ENCODE results near the gene THBS4.

Gene THBS4

GRCh38 chr5:80025069-80025468 is 10.1 kb upstream of the THBS4 start:
- WGBS = 93% methylated on average over 1 of the region's 2 CpGs
- Histone ChIP-seq H3K27me3 (ENCODE audit: insufficient read depth, low read length) (no peaks in the 10 kb centered on the region), H3K9ac (ENCODE audit: low read depth, low read length) (no peak overlapping the region), H3K36me3 (ENCODE audit: insufficient read depth, low read length) (no peaks in the 10 kb centered on the region), H3K27ac (ENCODE audit: low read depth, low read length) (no peak overlapping the region), H3K4me1 (ENCODE audit: insufficient read depth, low read length) (no peaks in the 10 kb centered on the region), H3K4me3 (ENCODE audit: low read length) (no peak overlapping the region), H3K9me3 (ENCODE audit: insufficient read depth, low read depth, low read length) (no peaks in the 10 kb centered on the region)

- no peaks in the 10 kb centered on the region for H3K36me3 ChIP-seq (ENCODE audit: insufficient read depth, low read length)
- H3K4me3 ChIP-seq (ENCODE audit: low read length) = no peak overlapping the region
- no peak overlapping the region for H3K9ac ChIP-seq (ENCODE audit: low read depth, low read length)
- 0 out of 2 replicates have a peak, but pooled peaks cover 2% of the 10 kb centered on the region for H3K27me3 ChIP-seq (ENCODE audit: insufficient read depth, low read length)
- no peaks in the 10 kb centered on the region for H3K4me1 ChIP-seq (ENCODE audit: insufficient read depth, low read length)
- no peak overlapping the region for H3K27ac ChIP-seq (ENCODE audit: low read depth, low read length)
- H3K9me3 ChIP-seq (ENCODE audit: insufficient read depth, low read depth, low read length) = no peaks in the 10 kb centered on the region
These were observed 8.3 kb upstream of the THBS4 start for GRCh38 chr5:80026841-80027240.

DNA sequence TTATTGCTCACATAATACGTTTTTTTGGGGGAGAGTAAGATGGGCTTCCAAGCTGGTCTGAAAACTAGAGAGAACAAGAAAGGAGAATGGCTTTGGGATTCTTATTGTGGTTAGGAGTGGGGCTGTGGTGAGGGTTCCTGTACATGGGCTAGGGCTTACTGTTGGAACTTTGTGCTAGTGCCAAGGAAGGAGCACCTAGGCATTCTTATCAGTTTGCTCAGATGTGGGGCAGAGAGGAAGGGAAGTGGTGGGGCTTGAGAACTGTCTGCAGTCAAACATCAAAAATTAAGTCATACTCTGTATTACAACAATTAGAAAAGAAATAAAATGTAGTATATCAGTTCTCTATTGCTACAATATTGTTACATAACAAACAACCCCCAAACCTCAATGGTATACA is 4.0 kb upstream of the THBS4 start:
- H3K9me3 ChIP-seq (ENCODE audit: insufficient read depth, low read depth, low read length) = no peaks in the 10 kb centered on the region
- WGBS = 89% methylated on average over 1 of the region's 1 CpG
- H3K27ac ChIP-seq (ENCODE audit: low read depth, low read length) = no peak overlapping the region
- H3K4me3 ChIP-seq (ENCODE audit: low read length) = no peak overlapping the region
- H3K9ac ChIP-seq (ENCODE audit: low read depth, low read length) = no peak overlapping the region
- no peaks in the 10 kb centered on the region for H3K36me3 ChIP-seq (ENCODE audit: insufficient read depth, low read length)
- no peaks in the 10 kb centered on the region for H3K4me1 ChIP-seq (ENCODE audit: insufficient read depth, low read length)
- peaks cover 42% of the 10 kb centered on the region for H3K27me3 ChIP-seq (ENCODE audit: insufficient read depth, low read length)

GRCh38 chr5:80033513-80033912 is 1.6 kb upstream of the THBS4 start:
- H3K4me1 ChIP-seq (ENCODE audit: insufficient read depth, low read length) = no peaks in the 10 kb centered on the region
- no peak overlapping the region for H3K27ac ChIP-seq (ENCODE audit: low read depth, low read length)
- peaks cover 56% of the 10 kb centered on the region for H3K27me3 ChIP-seq (ENCODE audit: insufficient read depth, low read length)
- no peak overlapping the region for H3K4me3 ChIP-seq (ENCODE audit: low read length)
- H3K9me3 ChIP-seq (ENCODE audit: insufficient read depth, low read depth, low read length) = no peaks in the 10 kb centered on the region
- H3K36me3 ChIP-seq (ENCODE audit: insufficient read depth, low read length) = no peaks in the 10 kb centered on the region
- no peak overlapping the region for H3K9ac ChIP-seq (ENCODE audit: low read depth, low read length)

GRCh38 chr5:80034559-80034958 is 589 bp upstream of the THBS4 start:
- H3K4me3 ChIP-seq (ENCODE audit: low read length) = peak overlapping the region; percentile 74
- peaks cover 56% of the 10 kb centered on the region for H3K27me3 ChIP-seq (ENCODE audit: insufficient read depth, low read length)
- H3K9ac ChIP-seq (ENCODE audit: low read depth, low read length) = 0 out of 2 replicates have a peak overlapping the region, but pooled peaks have one; percentile 43
- H3K36me3 ChIP-seq (ENCODE audit: insufficient read depth, low read length) = no peaks in the 10 kb centered on the region
- H3K9me3 ChIP-seq (ENCODE audit: insufficient read depth, low read depth, low read length) = no peaks in the 10 kb centered on the region
- 27% methylated on average over 6 of the region's 8 CpGs for WGBS
- no peaks in the 10 kb centered on the region for H3K4me1 ChIP-seq (ENCODE audit: insufficient read depth, low read length)
- H3K27ac ChIP-seq (ENCODE audit: low read depth, low read length) = no peak overlapping the region

GRCh38 chr5:80035839-80036238 is 691 bp downstream of the THBS4 start:
- no peaks in the 10 kb centered on the region for H3K36me3 ChIP-seq (ENCODE audit: insufficient read depth, low read length)
- peaks cover 56% of the 10 kb centered on the region for H3K27me3 ChIP-seq (ENCODE audit: insufficient read depth, low read length)
- no peaks in the 10 kb centered on the region for H3K9me3 ChIP-seq (ENCODE audit: insufficient read depth, low read depth, low read length)
- 73% methylated on average over 7 of the region's 7 CpGs for WGBS
- no peak overlapping the region for H3K27ac ChIP-seq (ENCODE audit: low read depth, low read length)
- peak overlapping the region; percentile 74 for H3K4me3 ChIP-seq (ENCODE audit: low read length)
- H3K4me1 ChIP-seq (ENCODE audit: insufficient read depth, low read length) = no peaks in the 10 kb centered on the region
- peak overlapping the region; percentile 70 for H3K9ac ChIP-seq (ENCODE audit: low read depth, low read length)

DNA sequence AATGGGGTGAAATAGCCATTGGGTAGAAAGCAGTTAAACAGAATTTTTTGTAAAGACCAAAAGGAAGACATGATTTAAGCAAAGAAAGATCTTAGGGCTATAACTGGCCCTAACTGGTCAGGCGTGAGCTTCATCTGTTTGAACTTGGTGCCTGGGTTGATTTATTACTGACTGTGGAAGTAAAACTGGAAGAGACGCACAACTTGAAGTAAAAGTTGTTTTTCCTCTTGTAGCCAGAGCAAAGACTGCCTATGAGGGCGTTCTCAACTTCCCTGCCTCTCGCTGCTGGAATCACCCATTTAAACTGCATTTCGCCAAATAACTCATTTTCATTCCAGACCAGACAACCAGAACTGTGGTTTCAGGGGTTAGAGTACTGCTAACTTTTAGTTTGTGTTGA is 1.5 kb downstream of the THBS4 start:
- Histone ChIP-seq H3K9me3 (ENCODE audit: insufficient read depth, low read depth, low read length) (no peaks in the 10 kb centered on the region), H3K36me3 (ENCODE audit: insufficient read depth, low read length) (no peaks in the 10 kb centered on the region), H3K9ac (ENCODE audit: low read depth, low read length) (no peak overlapping the region), H3K27ac (ENCODE audit: low read depth, low read length) (no peak overlapping the region), H3K4me1 (ENCODE audit: insufficient read depth, low read length) (no peaks in the 10 kb centered on the region), H3K27me3 (ENCODE audit: insufficient read depth, low read length) (peaks cover 56% of the 10 kb centered on the region), H3K4me3 (ENCODE audit: low read length) (no peak overlapping the region)
- 91% methylated on average over 5 of the region's 5 CpGs for WGBS

- Histone ChIP-seq H3K4me1 (ENCODE audit: insufficient read depth, low read length) (no peaks in the 10 kb centered on the region), H3K9me3 (ENCODE audit: insufficient read depth, low read depth, low read length) (no peaks in the 10 kb centered on the region), H3K4me3 (ENCODE audit: low read length) (no peak overlapping the region), H3K27ac (ENCODE audit: low read depth, low read length) (no peak overlapping the region), H3K9ac (ENCODE audit: low read depth, low read length) (no peak overlapping the region), H3K27me3 (ENCODE audit: insufficient read depth, low read length) (peaks cover 50% of the 10 kb centered on the region), H3K36me3 (ENCODE audit: insufficient read depth, low read length) (no peaks in the 10 kb centered on the region)
- WGBS = 91% methylated on average over 4 of the region's 5 CpGs
These were observed 2.2 kb downstream of the THBS4 start for GRCh38 chr5:80037366-80037765.

GRCh38 chr5:80039650-80040049 is 4.5 kb downstream of the THBS4 start:
- no peak overlapping the region for H3K27ac ChIP-seq (ENCODE audit: low read depth, low read length)
- no peaks in the 10 kb centered on the region for H3K36me3 ChIP-seq (ENCODE audit: insufficient read depth, low read length)
- no peaks in the 10 kb centered on the region for H3K9me3 ChIP-seq (ENCODE audit: insufficient read depth, low read depth, low read length)
- WGBS = 58% methylated on average over 1 of the region's 2 CpGs
- H3K4me3 ChIP-seq (ENCODE audit: low read length) = no peak overlapping the region
- peaks cover 28% of the 10 kb centered on the region for H3K27me3 ChIP-seq (ENCODE audit: insufficient read depth, low read length)
- no peaks in the 10 kb centered on the region for H3K4me1 ChIP-seq (ENCODE audit: insufficient read depth, low read length)
- H3K9ac ChIP-seq (ENCODE audit: low read depth, low read length) = no peak overlapping the region

DNA sequence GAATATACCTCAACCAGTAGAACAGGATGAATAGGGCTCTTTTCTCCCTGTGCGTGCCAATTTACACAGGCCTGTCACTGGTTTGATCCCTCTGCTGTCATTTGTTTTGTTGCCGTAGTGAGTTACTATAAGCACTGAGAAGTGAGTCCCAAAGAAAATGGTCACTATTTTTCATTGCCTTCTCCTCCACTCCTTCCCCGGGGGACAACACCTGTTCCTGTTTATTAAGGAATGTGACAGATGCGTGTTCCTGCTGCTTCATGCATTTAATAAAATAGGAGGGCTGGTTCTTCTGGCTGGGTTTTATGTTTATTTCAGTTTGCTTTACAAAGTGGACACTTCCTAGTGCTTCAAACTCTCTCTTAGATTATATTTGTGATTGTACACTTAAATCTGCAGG is 6.4 kb downstream of the THBS4 start:
- WGBS = 91% methylated on average over 4 of the region's 4 CpGs
- H3K4me3 ChIP-seq (ENCODE audit: low read length) = no peak overlapping the region
- no peaks in the 10 kb centered on the region for H3K36me3 ChIP-seq (ENCODE audit: insufficient read depth, low read length)
- H3K9me3 ChIP-seq (ENCODE audit: insufficient read depth, low read depth, low read length) = no peaks in the 10 kb centered on the region
- H3K27me3 ChIP-seq (ENCODE audit: insufficient read depth, low read length) = peaks cover 10% of the 10 kb centered on the region
- no peak overlapping the region for H3K27ac ChIP-seq (ENCODE audit: low read depth, low read length)
- H3K4me1 ChIP-seq (ENCODE audit: insufficient read depth, low read length) = no peaks in the 10 kb centered on the region
- H3K9ac ChIP-seq (ENCODE audit: low read depth, low read length) = no peak overlapping the region

GRCh38 chr5:80042330-80042729 is 7.2 kb downstream of the THBS4 start:
- H3K4me3 ChIP-seq (ENCODE audit: low read length) = no peak overlapping the region
- no peaks in the 10 kb centered on the region for H3K9me3 ChIP-seq (ENCODE audit: insufficient read depth, low read depth, low read length)
- peaks cover 3% of the 10 kb centered on the region; the same call in 1 of the 2 replicates for H3K27me3 ChIP-seq (ENCODE audit: insufficient read depth, low read length)
- no peak overlapping the region for H3K27ac ChIP-seq (ENCODE audit: low read depth, low read length)
- no peaks in the 10 kb centered on the region for H3K4me1 ChIP-seq (ENCODE audit: insufficient read depth, low read length)
- no peaks in the 10 kb centered on the region for H3K36me3 ChIP-seq (ENCODE audit: insufficient read depth, low read length)
- WGBS = 91% methylated on average over 3 of the region's 3 CpGs
- H3K9ac ChIP-seq (ENCODE audit: low read depth, low read length) = no peak overlapping the region

GRCh38 chr5:80043187-80043586 is 8.0 kb downstream of the THBS4 start:
- 91% methylated on average over 4 of the region's 4 CpGs for WGBS
- no peaks in the 10 kb centered on the region for H3K27me3 ChIP-seq (ENCODE audit: insufficient read depth, low read length)

More at GRCh38 chr5:80043187-80043586, 8.0 kb downstream of the THBS4 start:
- Histone ChIP-seq H3K9ac (ENCODE audit: low read depth, low read length) (no peak overlapping the region), H3K4me1 (ENCODE audit: insufficient read depth, low read length) (no peaks in the 10 kb centered on the region), H3K36me3 (ENCODE audit: insufficient read depth, low read length) (no peaks in the 10 kb centered on the region), H3K4me3 (ENCODE audit: low read length) (no peak overlapping the region), H3K27ac (ENCODE audit: low read depth, low read length) (no peak overlapping the region), H3K9me3 (ENCODE audit: insufficient read depth, low read depth, low read length) (no peaks in the 10 kb centered on the region)

Data from HUES64 (cell line).